Measurements from ENCODE around the gene ZMIZ1. TPM values are rescaled to one million over a fixed set of nuclear protein-coding genes. Genes with fewer than 3 reads are reported as not detected.
A peak's percentile ranks its signal among the peaks of the same experiment; 100 is the strongest.
"Not testable (repeated sequence)": the region's sequence is repeated elsewhere in the genome, so short reads cannot be mapped to it uniquely, and the experiment has no call there.

ZMIZ1 gene
- total RNA-seq, 1 donor from 2014 or later = 11.0 TPM

GRCh38 chr10:79318369-79318768 lies 249.6 kb downstream of the ZMIZ1 start:
- DNase-seq (ENCODE audit: low read depth in 2 of 2) = no peak

- no peak for DNase-seq (ENCODE audit: low read depth in 2 of 2)
These were observed 250.5 kb downstream of the ZMIZ1 start for GRCh38 chr10:79319115-79319771.

GRCh38 chr10:79320316-79320715 lies 251.6 kb downstream of the ZMIZ1 start:
- no peak for DNase-seq (ENCODE audit: low read depth in 2 of 2)

- no peak for DNase-seq (ENCODE audit: low read depth in 2 of 2)
These were observed 252.2 kb downstream of the ZMIZ1 start for GRCh38 chr10:79320820-79321493.

- DNase-seq (ENCODE audit: low read depth in 2 of 2) = no peak
These were observed 252.7 kb downstream of the ZMIZ1 start for GRCh38 chr10:79321494-79321882.

GRCh38 chr10:79321951-79322350 lies 253.2 kb downstream of the ZMIZ1 start:
- DNase-seq (ENCODE audit: low read depth in 2 of 2) = no peak

- no peak for DNase-seq (ENCODE audit: low read depth in 2 of 2)
These were observed 254.1 kb downstream of the ZMIZ1 start for GRCh38 chr10:79322616-79323543.

GRCh38 chr10:79323602-79324001 lies 254.8 kb downstream of the ZMIZ1 start:
- no peak for DNase-seq (ENCODE audit: low read depth in 2 of 2)

GRCh38 chr10:79324032-79324695 lies 255.4 kb downstream of the ZMIZ1 start:
- no peak for DNase-seq (ENCODE audit: low read depth in 2 of 2)

- no peak for DNase-seq (ENCODE audit: low read depth in 2 of 2)
These were observed 257.8 kb downstream of the ZMIZ1 start for GRCh38 chr10:79326361-79327089.

GRCh38 chr10:79327090-79327457 lies 258.3 kb downstream of the ZMIZ1 start:
- DNase-seq (ENCODE audit: low read depth in 2 of 2) = no peak

GRCh38 chr10:79328147-79328701 lies 259.5 kb downstream of the ZMIZ1 start:
- no peak for DNase-seq (ENCODE audit: low read depth in 2 of 2)

- no peak for DNase-seq (ENCODE audit: low read depth in 2 of 2)
These were observed 260.2 kb downstream of the ZMIZ1 start for GRCh38 chr10:79328737-79329504.

GRCh38 chr10:79329529-79329928 lies 260.8 kb downstream of the ZMIZ1 start:
- DNase-seq (ENCODE audit: low read depth in 2 of 2) = no peak

- peak in 1 of 2 donors; percentile 16 for DNase-seq (ENCODE audit: low read depth in 2 of 2)
These were observed 262.5 kb downstream of the ZMIZ1 start for GRCh38 chr10:79331226-79331625.

- DNase-seq (ENCODE audit: low read depth in 2 of 2) = peak in 1 of 2 donors; percentile 75
These were observed 262.9 kb downstream of the ZMIZ1 start for GRCh38 chr10:79331709-79332108.

- DNase-seq (ENCODE audit: low read depth in 2 of 2) = not testable (repeated sequence)
These were observed 264.0 kb downstream of the ZMIZ1 start for GRCh38 chr10:79332610-79333315.

GRCh38 chr10:79333513-79333912 lies 264.7 kb downstream of the ZMIZ1 start:
- DNase-seq (ENCODE audit: low read depth in 2 of 2) = no peak

- no peak for DNase-seq (ENCODE audit: low read depth in 2 of 2)
These were observed 265.8 kb downstream of the ZMIZ1 start for GRCh38 chr10:79334573-79334972.

Data from dermis microvascular lymphatic vessel endothelial cell (primary cell).